ENCODE data around the gene NUDT1.
"Not testable (repeated sequence)": the region's sequence is repeated elsewhere in the genome, so short reads cannot be mapped to it uniquely, and the experiment has no call there.

The NUDT1 gene

DNA sequence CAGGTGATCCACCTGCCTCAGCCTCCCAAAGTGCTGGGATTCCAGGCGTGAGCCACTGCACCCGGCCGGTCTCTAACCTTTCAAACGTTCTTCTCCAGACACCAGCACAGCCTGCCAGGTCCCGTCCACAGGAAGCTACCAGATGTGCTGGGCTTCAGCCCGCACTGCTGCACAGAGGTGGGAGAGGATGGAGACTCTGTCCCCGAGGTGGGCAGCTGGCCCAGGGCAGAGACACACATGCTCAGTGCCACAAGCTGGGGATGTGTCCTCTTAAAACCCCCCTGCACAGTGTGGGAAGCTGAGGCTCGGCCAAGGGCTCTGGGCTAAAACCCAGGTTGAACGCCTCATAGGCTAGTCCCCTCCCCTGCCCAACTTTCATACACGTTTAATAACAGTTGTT, 9.4 kb downstream of the NUDT1 start:
- no peak for DNase-seq

- DNase-seq: no peak
Observed at GRCh38 chr7:2251841-2252771, 10.1 kb downstream of the NUDT1 start.

DNA sequence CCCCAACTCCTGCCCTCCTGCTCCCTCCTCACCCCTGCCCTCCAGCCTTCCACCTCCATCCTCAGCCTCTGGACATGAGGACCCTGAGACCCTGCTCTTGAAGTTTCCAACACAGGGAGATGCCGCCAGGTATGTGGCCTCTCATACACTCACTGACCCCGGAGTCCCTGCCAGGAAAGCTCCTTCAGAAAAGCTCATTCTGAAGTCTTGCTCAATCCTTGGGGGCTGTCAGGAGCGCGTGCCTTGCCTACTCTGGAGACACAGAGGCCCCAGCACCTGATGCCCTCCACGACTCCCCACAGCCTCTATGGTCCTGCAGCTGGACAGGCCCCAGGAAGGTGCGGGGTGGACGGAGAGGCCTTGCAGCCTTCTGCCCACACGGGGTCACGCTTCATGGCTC, 11.0 kb downstream of the NUDT1 start:
- DNase-seq: no peak

DNA sequence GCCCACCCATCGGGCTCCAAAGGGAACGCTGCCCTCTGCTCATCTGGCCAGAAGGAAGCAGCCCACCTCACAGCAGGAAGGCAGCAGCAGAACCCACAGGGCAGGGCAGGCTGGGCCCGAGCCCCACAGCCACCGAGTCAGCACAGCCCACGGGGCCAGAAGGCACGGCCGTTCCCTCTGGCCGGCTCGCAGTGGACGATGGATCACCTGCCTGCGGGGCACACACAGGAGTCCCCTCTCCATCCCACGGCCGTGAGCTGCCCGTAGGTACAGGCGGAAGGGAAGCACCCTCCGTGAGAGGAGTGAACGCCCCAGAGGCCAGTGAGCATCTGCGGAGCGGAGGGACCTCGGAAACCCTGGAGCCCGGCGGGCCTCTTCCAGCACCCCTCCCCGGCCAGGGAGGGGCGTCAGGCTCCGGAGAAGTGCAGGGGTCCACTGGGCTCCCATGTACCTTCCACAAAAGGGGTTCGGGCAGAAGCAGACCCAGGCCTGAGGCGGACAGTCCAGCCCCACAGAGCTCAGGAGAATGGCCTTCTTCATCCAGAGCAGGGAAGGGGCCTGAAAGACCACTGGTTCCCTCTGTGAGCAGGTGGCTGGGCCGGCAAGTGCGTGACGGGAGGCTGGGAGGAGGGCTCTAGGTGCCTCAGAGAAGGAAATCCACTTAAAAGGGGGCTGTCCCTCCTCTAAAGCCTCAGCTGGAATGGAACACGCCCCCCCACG, 11.7 kb downstream of the NUDT1 start:
- no peak for DNase-seq

DNA sequence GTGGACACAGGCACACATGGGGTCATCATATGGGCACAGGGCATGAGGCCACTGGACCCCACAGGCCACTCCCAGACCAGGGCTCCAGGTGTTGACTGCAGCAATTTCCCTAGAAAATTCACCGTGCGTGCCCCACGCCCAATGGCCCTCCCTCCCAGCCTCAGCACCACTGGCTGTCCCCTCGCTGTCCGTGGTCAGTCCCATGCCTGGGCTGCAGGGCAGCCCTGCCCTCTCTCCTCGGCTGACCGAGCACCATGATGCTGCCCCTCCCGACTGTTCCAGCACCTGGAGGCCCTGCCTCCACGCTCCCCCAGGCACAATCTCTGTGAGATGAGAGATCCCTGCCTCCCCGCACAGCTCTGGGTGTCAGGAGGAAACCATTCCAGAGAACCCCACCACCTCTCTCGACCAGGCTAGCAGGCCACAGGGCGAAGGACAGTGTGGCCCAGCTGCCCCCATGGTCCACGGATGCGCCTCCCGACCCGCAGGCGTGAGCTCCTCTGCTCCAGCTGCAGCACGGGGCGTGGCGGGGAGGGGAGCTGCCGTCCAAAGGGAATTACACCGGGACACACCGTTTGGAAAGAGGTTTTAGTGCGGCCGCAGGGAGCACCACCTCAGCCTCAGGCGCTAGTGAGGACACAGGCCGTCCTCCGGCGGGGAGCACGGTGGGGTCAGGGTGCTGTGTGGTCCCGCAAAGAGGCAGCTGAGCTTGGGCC, 12.6 kb downstream of the NUDT1 start:
- no peak for DNase-seq

DNA sequence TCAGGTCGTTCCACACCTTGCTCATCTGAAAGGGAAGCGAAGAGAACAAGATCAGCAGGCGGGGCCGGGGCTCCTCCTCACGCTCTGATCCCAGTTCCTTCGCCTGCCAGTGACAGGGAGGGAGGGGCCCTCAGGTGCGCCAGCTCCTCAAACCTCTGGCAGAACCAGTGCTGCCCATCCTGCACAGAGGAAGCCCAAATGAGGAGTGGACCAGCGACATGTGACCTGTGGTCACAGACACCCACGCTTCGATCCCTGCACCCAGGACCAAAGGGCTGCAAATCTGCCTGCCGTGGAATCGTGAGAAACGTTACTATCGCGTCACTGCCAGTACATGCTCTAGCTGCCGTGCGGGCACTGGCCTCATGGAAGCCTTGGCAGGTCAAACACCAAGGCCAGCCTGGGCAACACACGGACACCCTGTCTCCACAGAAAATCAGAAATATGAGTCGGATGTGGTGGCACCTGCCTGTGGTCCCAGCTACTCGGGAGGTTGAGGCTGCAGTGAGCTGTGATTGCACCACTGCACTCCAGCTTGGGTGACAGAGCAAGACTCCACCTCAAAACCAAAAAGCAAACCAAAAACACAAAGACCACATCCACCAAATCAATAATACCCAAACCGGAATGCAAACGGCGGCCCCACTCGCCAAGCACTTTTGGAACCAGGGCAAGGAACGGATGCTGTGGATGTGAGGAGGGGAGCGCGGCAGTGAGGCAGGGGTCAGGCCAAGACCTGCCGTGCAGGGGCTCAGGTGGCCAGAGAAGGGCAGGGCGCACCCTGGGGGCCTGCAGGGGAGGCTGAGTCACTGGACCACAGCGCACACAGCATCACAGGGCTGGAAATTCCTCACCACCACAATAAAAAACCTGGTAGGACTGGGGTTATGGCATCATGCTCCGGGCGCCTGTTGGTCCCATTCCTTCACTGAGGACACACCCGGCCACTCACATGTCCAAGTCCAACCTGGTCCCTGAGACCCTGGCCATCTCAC, 13.4 kb downstream of the NUDT1 start:
- no peak for DNase-seq

DNA sequence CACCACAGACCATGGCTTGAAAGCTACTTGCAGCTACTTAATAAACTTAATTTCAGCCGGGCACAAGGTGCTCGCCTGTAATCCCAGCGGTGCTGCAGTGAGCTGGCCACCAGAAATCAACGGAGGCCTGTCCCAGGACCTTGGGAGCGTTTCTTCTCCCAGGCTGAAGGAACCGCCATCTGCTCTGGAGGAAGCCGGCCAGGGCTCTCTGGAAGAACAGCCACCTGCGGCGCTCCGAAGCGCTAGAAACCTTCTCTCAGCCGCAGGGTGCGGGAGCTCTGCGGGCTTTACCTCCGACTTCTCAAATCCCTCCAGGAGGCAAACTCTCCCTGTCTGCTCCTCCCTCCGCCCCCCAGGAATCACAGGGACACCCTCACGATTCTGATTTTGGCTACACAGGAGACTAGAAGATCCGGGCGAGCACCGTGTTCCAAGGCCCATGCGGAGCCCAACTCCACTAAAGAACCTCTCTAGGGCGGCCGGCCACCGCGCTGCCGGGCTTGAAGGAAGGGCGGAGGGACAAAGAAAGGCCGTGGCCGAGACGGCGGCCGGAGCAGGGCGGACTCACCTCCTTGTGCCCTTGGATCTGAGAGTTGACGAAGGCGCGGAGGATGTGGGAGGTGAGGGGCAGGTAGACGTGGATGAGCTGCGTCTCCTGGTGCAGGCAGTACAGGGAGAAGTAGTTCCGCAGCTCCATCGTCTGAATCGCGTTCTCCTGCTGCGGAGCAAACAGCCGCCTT, 14.4 kb downstream of the NUDT1 start:
- no peak for DNase-seq

- no peak for DNase-seq
Observed at GRCh38 chr7:2257046-2257551, 15.1 kb downstream of the NUDT1 start.

DNA sequence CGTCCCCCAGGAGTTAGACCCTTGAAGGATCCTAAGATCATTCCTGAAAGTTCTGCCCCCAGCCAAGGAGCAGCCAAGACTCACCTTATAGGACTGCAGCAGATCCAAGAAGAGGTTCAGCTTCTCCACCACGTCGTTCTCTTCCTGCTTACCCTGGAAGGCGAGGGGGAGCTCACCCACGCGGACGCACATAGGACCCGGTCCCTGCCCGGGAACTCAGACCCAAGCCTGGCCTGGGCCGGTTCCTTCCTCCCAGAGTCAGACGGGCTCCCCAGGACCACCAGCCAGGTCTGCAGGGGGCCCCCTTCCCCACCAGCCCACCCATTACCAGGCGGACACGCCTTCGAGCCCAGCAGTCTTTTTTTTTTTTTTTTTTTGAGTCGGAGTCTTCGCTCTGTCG, 15.6 kb downstream of the NUDT1 start:
- DNase-seq: no peak

- DNase-seq: no peak
Observed at GRCh38 chr7:2258661-2259365, 16.8 kb downstream of the NUDT1 start.

- DNase-seq: no peak
Observed at GRCh38 chr7:2259480-2259879, 17.5 kb downstream of the NUDT1 start.

- peak; percentile 80 to 85 for DNase-seq
Observed at GRCh38 chr7:2260820-2261219, 18.8 kb downstream of the NUDT1 start.

DNA sequence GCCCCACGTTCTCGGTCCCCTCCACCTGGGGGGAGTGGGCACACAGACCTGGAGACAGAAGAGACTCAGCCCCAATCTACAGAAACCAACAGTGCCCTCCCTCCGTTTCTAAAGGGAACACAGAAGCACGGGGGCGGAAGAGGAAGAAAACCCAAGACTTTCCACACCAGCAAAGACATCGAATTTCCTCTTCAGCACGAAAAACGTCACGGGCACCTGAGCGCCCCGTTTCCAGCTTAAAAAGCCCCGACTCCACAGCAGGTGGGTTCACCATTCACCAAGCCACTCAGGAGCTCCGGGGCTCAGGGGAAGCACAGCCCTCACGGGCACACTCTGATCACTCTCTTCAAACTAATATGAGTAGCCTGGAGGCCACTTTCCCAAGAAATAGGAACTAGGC, 19.6 kb downstream of the NUDT1 start:
- no peak for DNase-seq

GRCh38 chr7:2263176-2263575, 21.1 kb downstream of the NUDT1 start:
- no peak for DNase-seq

DNA sequence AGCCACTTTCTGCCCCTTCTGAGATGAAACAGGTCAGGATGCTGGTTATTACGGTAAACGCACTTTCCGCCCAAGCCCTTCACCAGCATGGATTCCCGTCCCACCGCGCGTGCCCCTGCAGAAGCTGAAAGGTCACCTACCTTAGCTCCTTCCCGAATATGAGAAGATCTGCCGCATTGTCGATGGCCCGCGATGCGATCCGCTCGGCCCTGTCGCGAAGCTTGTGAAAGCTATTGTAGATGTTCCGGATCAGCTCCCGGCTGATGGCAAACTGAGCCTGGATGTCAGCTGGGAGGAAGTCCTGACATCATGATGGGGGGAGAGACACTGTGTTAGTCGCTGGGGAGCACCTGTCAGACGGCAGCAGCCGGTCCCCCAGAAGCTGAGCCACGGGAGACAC, 22.1 kb downstream of the NUDT1 start:
- DNase-seq: no peak

DNA sequence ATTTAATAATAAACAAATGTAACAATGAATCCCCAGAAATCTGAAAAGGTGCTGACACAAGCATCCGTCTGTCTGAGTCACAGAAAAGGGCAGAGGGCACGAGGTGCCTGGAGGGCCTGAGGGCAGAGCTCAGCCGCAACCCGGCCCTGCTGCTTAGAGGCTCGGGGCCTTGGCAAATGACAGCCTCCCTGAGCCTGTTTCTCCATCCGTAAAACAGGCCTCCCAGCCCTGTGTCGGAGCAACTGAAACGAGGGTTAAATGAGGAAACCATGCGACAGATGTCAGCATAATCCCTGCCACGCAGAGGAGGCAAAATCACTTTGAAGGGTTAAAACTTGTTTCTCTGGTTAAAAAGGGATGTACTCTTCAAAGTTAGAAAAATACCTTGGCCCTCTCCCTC, 24.9 kb downstream of the NUDT1 start:
- no peak for DNase-seq

DNA sequence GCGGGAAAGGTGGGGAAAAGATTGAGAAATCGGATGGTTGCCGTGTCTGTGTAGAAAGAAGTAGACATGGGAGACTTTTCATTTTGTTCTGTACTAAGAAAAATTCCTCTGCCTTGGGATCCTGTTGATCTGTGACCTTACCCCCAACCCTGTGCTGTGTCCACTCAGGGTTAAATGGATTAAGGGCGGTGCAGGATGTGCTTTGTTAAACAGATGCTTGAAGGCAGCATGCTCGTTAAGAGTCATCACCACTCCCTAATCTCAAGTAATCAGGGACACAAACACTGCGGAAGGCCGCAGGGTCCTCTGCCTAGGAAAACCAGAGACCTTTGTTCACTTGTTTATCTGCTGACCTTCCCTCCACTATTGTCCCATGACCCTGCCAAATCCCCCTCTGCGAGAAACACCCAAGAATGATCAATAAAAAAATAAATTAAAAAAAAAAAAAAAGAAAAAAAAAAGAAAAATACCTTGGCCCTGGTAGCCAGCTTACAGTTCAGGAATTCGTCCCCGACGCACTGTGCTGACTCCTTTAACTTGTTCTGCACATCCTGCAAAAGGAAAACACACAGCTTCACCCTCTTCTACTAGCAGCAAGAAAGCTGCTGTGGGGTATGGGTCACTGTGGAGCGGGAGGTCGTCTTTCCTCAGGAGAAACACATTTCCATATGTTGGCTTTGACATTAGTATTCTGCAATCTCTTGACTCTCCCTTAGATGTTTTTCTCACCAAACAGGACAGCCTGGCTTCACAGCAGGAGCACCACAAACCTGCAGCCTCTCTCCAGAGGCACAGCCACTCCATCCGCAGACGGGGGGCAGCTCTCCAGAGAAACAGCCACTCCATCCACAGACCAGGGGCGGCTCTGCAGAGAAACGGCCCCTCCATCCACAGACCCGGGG, 27.3 kb downstream of the NUDT1 start:
- DNase-seq: not testable (repeated sequence)

DNA sequence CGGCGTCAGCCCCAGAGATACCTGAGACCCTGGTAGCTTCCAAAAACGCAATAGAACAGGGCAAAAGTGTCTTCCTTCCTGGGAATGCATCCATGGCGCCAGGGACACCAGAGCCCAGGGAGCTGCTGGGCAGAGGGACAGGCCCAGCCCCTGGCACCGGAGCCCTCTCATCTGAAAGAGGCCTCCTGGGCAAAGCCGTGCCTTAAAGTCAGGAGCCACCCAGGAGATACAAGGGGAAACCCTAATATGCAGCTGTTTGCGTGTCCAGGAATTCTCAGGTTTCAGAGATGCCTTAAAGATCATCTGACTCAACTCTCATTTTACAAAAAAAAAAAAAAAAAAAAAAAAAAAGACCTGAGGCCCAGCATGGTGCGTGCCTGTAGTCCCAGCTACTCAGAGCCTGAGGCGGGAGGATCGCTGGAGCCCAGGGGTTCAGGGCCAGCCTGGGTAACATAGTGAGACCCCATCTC, 28.0 kb downstream of the NUDT1 start:
- DNase-seq: no peak

- no peak for DNase-seq
Observed at GRCh38 chr7:2270495-2270894, 28.5 kb downstream of the NUDT1 start.
